Skeletal muscle satellite cell (primary cell): ENCODE results near the gene MAS1.
A peak's percentile ranks its signal among the peaks of the same experiment; 100 is the strongest.
"Not testable (repeated sequence)": the region's sequence is repeated elsewhere in the genome, so short reads cannot be mapped to it uniquely, and the experiment has no call there.

Source experiments
- H3K27me3 ChIP-seq: 2 replicates; pipeline ENCODE4 v1.7.0; 2013; ENCODE audit warnings: low read length; ENCODE audit not compliant: control insufficient read depth, insufficient read depth
- H3K36me3 ChIP-seq: 2 replicates; pipeline ENCODE4 v1.7.0; 2013; ENCODE audit warnings: mild to moderate bottlenecking, control low read depth, low read length; ENCODE audit not compliant: insufficient read depth
- H3K4me1 ChIP-seq: 2 replicates; pipeline ENCODE4 v1.7.0; 2013; ENCODE audit warnings: low read length; ENCODE audit not compliant: control insufficient read depth, insufficient read depth
- H3K4me2 ChIP-seq: 2 replicates; pipeline ENCODE4 v1.7.0; 2013; ENCODE audit warnings: mild to moderate bottlenecking, low read length
- H3K4me3 ChIP-seq: 2 replicates; pipeline ENCODE4 v1.7.0; 2013; ENCODE audit warnings: low read length
- H3K9ac ChIP-seq: 2 replicates; pipeline ENCODE4 v1.7.0; 2013; ENCODE audit warnings: mild to moderate bottlenecking, low read depth, low read length, moderate library complexity
- H3K9me3 ChIP-seq: replicated peaks from 2 replicates; pipeline ENCODE4 v1.7.0; 2013; ENCODE audit warnings: mild to moderate bottlenecking, control low read depth, low read length

Gene MAS1

GRCh38 chr6:159919800-159920199, 29.0 kb downstream of the MAS1 start:
- H3K9me3 ChIP-seq, result no peaks in the 10 kb centered on the region

GRCh38 chr6:159924150-159924549, 33.4 kb downstream of the MAS1 start:
- not testable (repeated sequence) for H3K4me3 ChIP-seq, H3K27me3 ChIP-seq, H3K36me3 ChIP-seq, H3K4me1 ChIP-seq, H3K4me2 ChIP-seq, H3K9me3 ChIP-seq, H3K9ac ChIP-seq

More at GRCh38 chr6:159919800-159920199, 29.0 kb downstream of the MAS1 start:
- Histone ChIP-seq H3K9ac (no peak overlapping the region), H3K4me1 (peaks cover 14% of the 10 kb centered on the region), H3K4me2 (no peak overlapping the region), H3K27me3 (no peaks in the 10 kb centered on the region), H3K36me3 (no peaks in the 10 kb centered on the region), H3K4me3 (no peak overlapping the region)

- H3K4me2 ChIP-seq, result no peak overlapping the region
- no peaks in the 10 kb centered on the region for H3K36me3 ChIP-seq
- H3K4me1 ChIP-seq, result no peaks in the 10 kb centered on the region
- no peaks in the 10 kb centered on the region for H3K9me3 ChIP-seq
- no peak overlapping the region for H3K9ac ChIP-seq
- H3K4me3 ChIP-seq, result no peak overlapping the region
- H3K27me3 ChIP-seq, result peaks cover 2% of the 10 kb centered on the region
Measured at GRCh38 chr6:159926542-159927203, 35.9 kb downstream of the MAS1 start.

DNA sequence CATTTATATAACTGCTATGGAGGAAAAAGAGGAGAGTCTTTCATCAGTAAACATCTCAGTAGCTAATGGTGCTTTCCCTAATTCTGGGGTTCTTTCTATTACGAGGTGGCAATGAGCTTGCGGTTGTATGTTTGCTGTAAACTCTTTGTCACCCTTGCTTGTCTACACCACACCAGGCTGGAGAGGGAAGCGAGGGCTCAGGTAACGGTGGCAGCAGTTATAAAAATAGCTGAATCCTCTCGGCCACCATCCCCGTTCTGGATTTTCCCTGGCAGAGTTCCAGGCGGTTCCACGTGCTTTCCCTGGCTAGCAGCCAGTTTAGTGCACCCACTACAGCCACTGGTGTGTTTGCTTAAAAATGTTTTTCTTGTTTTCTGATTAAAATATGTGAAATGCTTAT, 39.0 kb downstream of the MAS1 start:
- peaks cover 11% of the 10 kb centered on the region for H3K4me1 ChIP-seq
- peaks cover 2% of the 10 kb centered on the region for H3K27me3 ChIP-seq
- H3K4me3 ChIP-seq, result no peak overlapping the region
- H3K9ac ChIP-seq, result no peak overlapping the region
- no peaks in the 10 kb centered on the region for H3K9me3 ChIP-seq
- no peaks in the 10 kb centered on the region for H3K36me3 ChIP-seq
- no peak overlapping the region for H3K4me2 ChIP-seq

DNA sequence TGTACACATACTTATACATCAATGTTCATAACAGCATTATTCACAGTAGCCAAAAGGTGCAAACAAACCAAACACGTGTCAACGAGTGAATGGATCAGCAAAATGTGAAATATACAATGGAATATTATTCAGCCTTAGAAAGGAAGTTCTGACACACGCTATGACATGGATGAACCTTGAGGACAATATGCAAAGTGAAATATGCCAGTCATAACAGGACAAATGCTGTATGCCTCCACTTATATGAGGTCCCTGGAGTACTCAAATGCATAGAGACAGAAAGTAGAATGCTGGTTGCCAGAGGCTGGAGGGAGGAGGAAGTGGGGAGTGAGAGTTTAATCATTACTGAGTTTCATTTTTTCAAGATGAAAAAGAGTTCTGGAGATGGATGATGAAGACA, 40.3 kb downstream of the MAS1 start:
- Histone ChIP-seq H3K4me3 (no peak overlapping the region), H3K4me2 (no peak overlapping the region), H3K9me3 (peaks cover 6% of the 10 kb centered on the region), H3K27me3 (no peaks in the 10 kb centered on the region), H3K36me3 (no peaks in the 10 kb centered on the region), H3K9ac (no peak overlapping the region), H3K4me1 (peaks cover 17% of the 10 kb centered on the region)

DNA sequence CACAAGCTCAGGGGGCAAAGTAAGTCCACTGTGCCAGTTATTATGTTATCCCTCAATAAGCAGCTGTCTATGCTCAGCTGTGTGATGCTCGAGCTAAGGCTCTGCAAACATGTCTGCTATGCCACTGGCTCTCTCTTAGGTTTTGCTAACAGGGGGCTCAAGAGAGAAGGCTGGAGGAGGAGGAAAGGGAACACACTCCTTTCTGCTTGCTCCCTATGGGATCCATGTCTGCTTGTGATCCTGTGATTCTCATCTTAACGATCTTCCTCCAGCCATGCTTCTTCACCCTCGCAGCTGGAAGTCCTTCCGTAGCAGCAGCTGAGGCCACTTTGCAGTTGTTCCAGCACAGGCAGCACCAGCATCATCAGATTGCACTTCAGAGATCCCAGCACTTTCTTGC, 41.1 kb downstream of the MAS1 start:
- peaks cover 6% of the 10 kb centered on the region for H3K9me3 ChIP-seq
- H3K4me2 ChIP-seq, result peak overlapping the region; percentile 48
- H3K36me3 ChIP-seq, result no peaks in the 10 kb centered on the region
- peaks cover 17% of the 10 kb centered on the region for H3K4me1 ChIP-seq
- H3K9ac ChIP-seq, result no peak overlapping the region
- no peaks in the 10 kb centered on the region for H3K27me3 ChIP-seq
- no peak overlapping the region for H3K4me3 ChIP-seq

DNA sequence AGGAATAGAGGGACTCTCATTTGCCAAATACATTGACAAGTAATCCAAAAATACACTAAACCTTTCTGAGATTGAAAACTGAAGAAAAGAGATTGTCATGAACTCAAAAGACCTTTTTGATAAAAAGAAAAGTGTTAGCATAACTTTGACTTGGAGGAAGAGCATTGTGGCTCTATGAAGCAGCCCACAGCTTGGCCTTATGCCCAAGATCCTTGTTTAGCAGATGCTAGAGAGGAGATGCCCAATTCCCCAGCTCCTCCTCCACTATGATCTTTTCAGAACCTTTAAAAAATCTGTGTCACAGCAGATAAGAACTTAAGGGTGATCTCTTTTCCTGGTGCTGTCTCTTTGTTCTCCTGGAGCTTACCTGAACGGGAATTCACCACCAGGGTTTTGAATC, 42.3 kb downstream of the MAS1 start:
- Histone ChIP-seq H3K4me3 (no peak overlapping the region), H3K9ac (no peak overlapping the region), H3K4me1 (peaks cover 17% of the 10 kb centered on the region), H3K27me3 (no peaks in the 10 kb centered on the region), H3K4me2 (no peak overlapping the region), H3K9me3 (peaks cover 6% of the 10 kb centered on the region), H3K36me3 (no peaks in the 10 kb centered on the region)

GRCh38 chr6:159934181-159934580, 43.4 kb downstream of the MAS1 start:
- H3K27me3 ChIP-seq, result no peaks in the 10 kb centered on the region
- H3K4me2 ChIP-seq, result peak overlapping the region; percentile 17
- H3K9me3 ChIP-seq, result peaks cover 6% of the 10 kb centered on the region
- no peaks in the 10 kb centered on the region for H3K36me3 ChIP-seq
- H3K4me1 ChIP-seq, result peaks cover 17% of the 10 kb centered on the region
- H3K4me3 ChIP-seq, result no peak overlapping the region
- H3K9ac ChIP-seq, result no peak overlapping the region

DNA sequence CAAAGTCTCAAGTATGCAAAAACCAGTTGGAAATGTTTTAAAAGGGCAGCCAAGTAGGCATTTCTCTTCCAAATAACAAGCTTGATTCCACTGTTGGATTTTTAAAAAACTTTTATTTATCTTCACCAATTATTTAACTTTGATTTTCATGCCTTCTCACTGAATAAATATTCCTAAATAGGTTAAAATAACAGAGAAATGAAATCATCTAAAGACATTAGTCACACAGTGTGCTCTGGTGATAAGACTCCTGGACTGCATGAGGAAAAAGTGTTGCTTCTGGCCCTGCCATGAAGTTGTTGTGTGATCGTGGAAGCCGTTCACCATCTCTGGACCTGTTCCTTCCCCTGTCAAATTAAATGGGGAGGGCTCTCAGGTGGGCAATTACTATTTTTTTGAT, 44.3 kb downstream of the MAS1 start:
- no peak overlapping the region for H3K9ac ChIP-seq
- H3K4me2 ChIP-seq, result peak overlapping the region; percentile 17
- peaks cover 17% of the 10 kb centered on the region for H3K4me1 ChIP-seq
- H3K27me3 ChIP-seq, result no peaks in the 10 kb centered on the region
- no peak overlapping the region for H3K4me3 ChIP-seq
- H3K9me3 ChIP-seq, result peaks cover 6% of the 10 kb centered on the region
- H3K36me3 ChIP-seq, result no peaks in the 10 kb centered on the region

GRCh38 chr6:159935633-159936032, 44.8 kb downstream of the MAS1 start:
- Histone ChIP-seq H3K27me3 (no peaks in the 10 kb centered on the region), H3K9ac (no peak overlapping the region), H3K4me1 (peaks cover 17% of the 10 kb centered on the region), H3K4me2 (no peak overlapping the region), H3K9me3 (peaks cover 6% of the 10 kb centered on the region), H3K4me3 (no peak overlapping the region), H3K36me3 (no peaks in the 10 kb centered on the region)

- Histone ChIP-seq H3K4me1 (peaks cover 29% of the 10 kb centered on the region), H3K4me2 (no peak overlapping the region), H3K4me3 (no peak overlapping the region), H3K9me3 (peaks cover 6% of the 10 kb centered on the region), H3K36me3 (no peaks in the 10 kb centered on the region), H3K9ac (no peak overlapping the region), H3K27me3 (no peaks in the 10 kb centered on the region)
Measured at GRCh38 chr6:159939591-159940016, 48.8 kb downstream of the MAS1 start.
